Hypothalamus (tissue), 51 donors: Measurements from ENCODE around the gene ITPK1.

Experiments
- DNase-seq, 51 donors: peaks; one replicate each; lab custom pipeline; 2025; lab: John Stamatoyannopoulos, UW

ITPK1 gene

GRCh38 chr14:93002049-93002448 is 113.7 kb downstream of the ITPK1 start:
- no peak for DNase-seq

GRCh38 chr14:92998946-92999345 is 116.8 kb downstream of the ITPK1 start:
- no peak for DNase-seq

- DNase-seq = peak in 4 of 51 donors; percentile 18 to 33 (median 24)
Measured at GRCh38 chr14:92997343-92998061, 118.2 kb downstream of the ITPK1 start.

- no peak for DNase-seq
Measured at GRCh38 chr14:92995620-92996019, 120.1 kb downstream of the ITPK1 start.

GRCh38 chr14:92994942-92995341 is 120.8 kb downstream of the ITPK1 start:
- DNase-seq = no peak

GRCh38 chr14:92994131-92994676 is 121.5 kb downstream of the ITPK1 start:
- DNase-seq = no peak

GRCh38 chr14:92993302-92993701 is 122.4 kb downstream of the ITPK1 start:
- no peak for DNase-seq

- DNase-seq = no peak
Measured at GRCh38 chr14:92991536-92991935, 124.2 kb downstream of the ITPK1 start.

- DNase-seq = peak in 11 of 51 donors; percentile 17 to 58 (median 36)
Measured at GRCh38 chr14:92990456-92991430, 125.0 kb downstream of the ITPK1 start.

- DNase-seq = no peak
Measured at GRCh38 chr14:92988786-92989755, 126.7 kb downstream of the ITPK1 start.

- no peak for DNase-seq
Measured at GRCh38 chr14:92987713-92988510, 127.8 kb downstream of the ITPK1 start.

- no peak for DNase-seq
Measured at GRCh38 chr14:92987148-92987570, 128.6 kb downstream of the ITPK1 start.

GRCh38 chr14:92986254-92987147 is 129.2 kb downstream of the ITPK1 start:
- peak in 21 of 51 donors; percentile 20 to 67 (median 41) for DNase-seq

GRCh38 chr14:92985521-92985920 is 130.2 kb downstream of the ITPK1 start:
- no peak for DNase-seq

GRCh38 chr14:92984896-92985295 is 130.8 kb downstream of the ITPK1 start:
- DNase-seq = no peak

- no peak for DNase-seq
Measured at GRCh38 chr14:92984082-92984788, 131.5 kb downstream of the ITPK1 start.

- DNase-seq = peak in 1 of 51 donors; percentile 56
Measured at GRCh38 chr14:92982956-92983355, 132.8 kb downstream of the ITPK1 start.
